ENCODE results near the gene EEF1A2.

Gene EEF1A2

DNA sequence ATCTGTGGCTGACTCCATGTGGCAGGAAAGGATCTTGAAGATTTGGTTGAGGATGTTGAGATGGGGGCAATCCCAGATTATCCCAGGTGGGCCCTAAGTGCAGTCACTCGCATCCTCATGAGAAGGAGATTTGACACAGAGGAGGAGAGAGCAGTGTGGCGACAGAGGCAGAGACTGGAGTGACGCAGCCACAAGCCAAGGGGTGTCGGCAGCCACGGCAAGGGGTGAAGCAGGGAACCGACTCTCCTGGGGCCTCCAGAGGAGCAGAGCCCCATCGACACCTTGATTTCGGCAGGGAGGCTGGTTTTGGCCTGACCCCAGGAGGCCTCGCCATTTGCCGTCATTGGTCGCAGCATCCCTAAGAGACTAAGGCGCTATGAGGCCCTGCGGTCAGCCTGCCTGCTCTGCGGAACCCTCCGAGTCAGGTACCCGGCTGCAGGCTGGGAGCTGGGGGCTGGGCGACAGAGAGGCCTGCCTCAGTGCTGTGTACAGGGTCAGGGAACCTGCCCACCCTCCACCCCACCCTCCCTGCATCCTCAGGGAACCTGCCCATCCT, 12.5 kb downstream of the EEF1A2 start:
- no peak for TF ChIP-seq RAD21 (IDR thresholded peaks at IDR 0.05; ENCODE audit: low read depth)
- TF ChIP-seq ZBTB7A (IDR thresholded peaks at IDR 0.05; ENCODE audit: low read depth): no peak
- no peak for TF ChIP-seq FOXM1 (IDR thresholded peaks at IDR 0.05; ENCODE audit: borderline replicate concordance, low read depth)
- no peak for TF ChIP-seq TAF1 (IDR thresholded peaks at IDR 0.05; ENCODE audit: low read depth)
- no peak for TF ChIP-seq CEBPB (IDR thresholded peaks at IDR 0.05)
- TF ChIP-seq EP300 (IDR thresholded peaks at IDR 0.05; ENCODE audit: borderline replicate concordance): no peak
- TF ChIP-seq, protein P1, sequence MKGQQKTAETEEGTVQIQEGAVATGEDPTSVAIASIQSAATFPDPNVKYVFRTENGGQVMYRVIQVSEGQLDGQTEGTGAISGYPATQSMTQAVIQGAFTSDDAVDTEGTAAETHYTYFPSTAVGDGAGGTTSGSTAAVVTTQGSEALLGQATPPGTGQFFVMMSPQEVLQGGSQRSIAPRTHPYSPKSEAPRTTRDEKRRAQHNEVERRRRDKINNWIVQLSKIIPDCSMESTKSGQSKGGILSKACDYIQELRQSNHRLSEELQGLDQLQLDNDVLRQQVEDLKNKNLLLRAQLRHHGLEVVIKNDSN (IDR thresholded peaks at IDR 0.05): no peak

DNA sequence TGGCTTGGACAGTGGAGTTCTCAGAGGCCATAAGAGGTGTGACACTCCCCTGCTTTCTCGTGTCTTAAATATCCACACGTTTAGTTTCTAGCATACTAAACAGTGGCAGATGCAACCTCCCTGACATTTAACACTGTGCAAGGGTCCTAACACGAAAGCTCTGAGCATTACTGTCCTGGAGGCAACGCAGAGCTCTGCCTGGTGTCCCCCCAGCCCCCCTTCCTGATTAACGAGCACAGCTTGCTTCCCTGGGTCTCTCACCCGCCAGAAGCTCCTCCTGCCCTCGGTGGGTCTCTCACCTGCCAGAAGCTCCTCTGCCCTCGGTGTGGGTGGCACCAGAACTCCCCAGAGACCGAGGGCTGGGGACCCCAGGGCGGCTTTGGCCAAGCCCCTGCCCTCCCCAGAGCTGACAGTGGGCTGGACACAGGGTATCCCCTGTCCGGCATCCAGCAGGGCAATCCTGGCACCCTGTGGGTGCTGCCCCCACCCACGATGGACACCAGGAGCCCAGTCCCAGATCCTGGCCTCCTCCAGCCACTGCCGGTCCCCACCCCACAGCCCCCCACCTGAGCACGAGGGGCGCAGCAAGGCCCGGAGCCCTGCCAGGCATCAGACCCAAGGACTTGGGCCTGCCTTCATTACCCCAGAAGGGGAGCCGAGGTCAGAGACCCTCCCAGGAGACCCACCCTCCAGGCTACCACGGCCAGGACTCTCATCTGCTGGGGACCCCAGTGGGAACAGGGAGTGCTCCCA, 14.1 kb downstream of the EEF1A2 start:
- TF ChIP-seq EGR1 (IDR thresholded peaks at IDR 0.05) (no peak), TAF1 (IDR thresholded peaks at IDR 0.05; ENCODE audit: low read depth) (no peak), CEBPB (IDR thresholded peaks at IDR 0.05) (no peak), NFIC (IDR thresholded peaks at IDR 0.05) (no peak), TCF12 (IDR thresholded peaks at IDR 0.05; ENCODE audit: low read depth) (no peak), FOXM1 (IDR thresholded peaks at IDR 0.05; ENCODE audit: borderline replicate concordance, low read depth) (no peak), YY1 (IDR thresholded peaks at IDR 0.05; ENCODE audit: low read depth) (no peak), ZBTB7A (IDR thresholded peaks at IDR 0.05; ENCODE audit: low read depth) (no peak), RAD21 (IDR thresholded peaks at IDR 0.05; ENCODE audit: low read depth) (no peak), CREB1 (IDR thresholded peaks at IDR 0.05; ENCODE audit: low read depth) (no peak), TEAD4 (IDR thresholded peaks at IDR 0.05) (no peak)
- TF ChIP-seq, protein P1 (IDR thresholded peaks at IDR 0.05): no peak
- TF ChIP-seq, protein P2, sequence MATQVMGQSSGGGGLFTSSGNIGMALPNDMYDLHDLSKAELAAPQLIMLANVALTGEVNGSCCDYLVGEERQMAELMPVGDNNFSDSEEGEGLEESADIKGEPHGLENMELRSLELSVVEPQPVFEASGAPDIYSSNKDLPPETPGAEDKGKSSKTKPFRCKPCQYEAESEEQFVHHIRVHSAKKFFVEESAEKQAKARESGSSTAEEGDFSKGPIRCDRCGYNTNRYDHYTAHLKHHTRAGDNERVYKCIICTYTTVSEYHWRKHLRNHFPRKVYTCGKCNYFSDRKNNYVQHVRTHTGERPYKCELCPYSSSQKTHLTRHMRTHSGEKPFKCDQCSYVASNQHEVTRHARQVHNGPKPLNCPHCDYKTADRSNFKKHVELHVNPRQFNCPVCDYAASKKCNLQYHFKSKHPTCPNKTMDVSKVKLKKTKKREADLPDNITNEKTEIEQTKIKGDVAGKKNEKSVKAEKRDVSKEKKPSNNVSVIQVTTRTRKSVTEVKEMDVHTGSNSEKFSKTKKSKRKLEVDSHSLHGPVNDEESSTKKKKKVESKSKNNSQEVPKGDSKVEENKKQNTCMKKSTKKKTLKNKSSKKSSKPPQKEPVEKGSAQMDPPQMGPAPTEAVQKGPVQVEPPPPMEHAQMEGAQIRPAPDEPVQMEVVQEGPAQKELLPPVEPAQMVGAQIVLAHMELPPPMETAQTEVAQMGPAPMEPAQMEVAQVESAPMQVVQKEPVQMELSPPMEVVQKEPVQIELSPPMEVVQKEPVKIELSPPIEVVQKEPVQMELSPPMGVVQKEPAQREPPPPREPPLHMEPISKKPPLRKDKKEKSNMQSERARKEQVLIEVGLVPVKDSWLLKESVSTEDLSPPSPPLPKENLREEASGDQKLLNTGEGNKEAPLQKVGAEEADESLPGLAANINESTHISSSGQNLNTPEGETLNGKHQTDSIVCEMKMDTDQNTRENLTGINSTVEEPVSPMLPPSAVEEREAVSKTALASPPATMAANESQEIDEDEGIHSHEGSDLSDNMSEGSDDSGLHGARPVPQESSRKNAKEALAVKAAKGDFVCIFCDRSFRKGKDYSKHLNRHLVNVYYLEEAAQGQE (IDR thresholded peaks at IDR 0.05; ENCODE audit: low read depth): no peak
- TF ChIP-seq, protein P3, sequence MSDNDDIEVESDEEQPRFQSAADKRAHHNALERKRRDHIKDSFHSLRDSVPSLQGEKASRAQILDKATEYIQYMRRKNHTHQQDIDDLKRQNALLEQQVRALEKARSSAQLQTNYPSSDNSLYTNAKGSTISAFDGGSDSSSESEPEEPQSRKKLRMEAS (IDR thresholded peaks at IDR 0.05): no peak

DNA sequence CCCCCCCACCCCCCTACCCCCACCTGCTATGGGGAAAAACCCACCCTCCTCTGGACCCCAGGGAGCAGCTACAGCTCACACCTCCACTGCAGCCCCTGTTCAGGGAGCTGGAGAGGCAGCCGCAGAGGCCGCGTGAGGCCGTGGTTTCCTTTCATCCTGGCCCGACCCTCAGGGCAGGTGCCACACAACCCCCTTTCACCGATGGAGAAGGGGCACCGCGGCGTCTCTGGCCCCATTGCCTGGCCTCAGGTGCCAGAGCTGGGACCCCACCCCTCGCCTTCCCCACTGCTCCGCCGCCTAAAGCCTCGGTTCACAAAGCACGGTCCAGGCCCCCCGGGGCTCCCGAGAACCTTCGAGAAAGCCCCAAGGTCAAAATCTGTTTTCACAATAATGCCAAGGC, 14.6 kb downstream of the EEF1A2 start:
- no peak for TF ChIP-seq EP300 (IDR thresholded peaks at IDR 0.05; ENCODE audit: borderline replicate concordance)

DNA sequence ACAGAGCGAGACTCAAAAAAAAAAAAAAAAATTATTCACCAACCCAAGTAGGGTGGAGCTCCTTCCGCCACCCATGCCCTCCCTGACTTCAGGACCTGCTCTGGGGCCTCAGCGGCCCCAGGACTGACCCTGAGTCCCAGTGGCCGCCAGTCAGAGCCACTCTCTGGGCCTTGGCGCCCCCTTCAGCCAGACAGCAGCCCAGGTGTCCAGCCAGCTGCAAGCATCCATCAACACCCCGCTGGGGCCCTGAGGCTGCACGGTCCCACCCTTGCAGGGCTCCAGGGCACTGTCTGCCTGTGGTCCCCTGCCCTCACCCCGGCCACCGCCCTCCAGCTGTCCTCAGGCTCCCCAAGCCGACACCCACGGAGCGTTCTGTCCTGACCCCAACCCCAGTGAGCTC, 15.0 kb downstream of the EEF1A2 start:
- TF ChIP-seq FOXM1 (IDR thresholded peaks at IDR 0.05; ENCODE audit: borderline replicate concordance, low read depth) (no peak), RAD21 (IDR thresholded peaks at IDR 0.05; ENCODE audit: low read depth) (peak; percentile 26; the same call in 1 of the 2 replicates)

DNA sequence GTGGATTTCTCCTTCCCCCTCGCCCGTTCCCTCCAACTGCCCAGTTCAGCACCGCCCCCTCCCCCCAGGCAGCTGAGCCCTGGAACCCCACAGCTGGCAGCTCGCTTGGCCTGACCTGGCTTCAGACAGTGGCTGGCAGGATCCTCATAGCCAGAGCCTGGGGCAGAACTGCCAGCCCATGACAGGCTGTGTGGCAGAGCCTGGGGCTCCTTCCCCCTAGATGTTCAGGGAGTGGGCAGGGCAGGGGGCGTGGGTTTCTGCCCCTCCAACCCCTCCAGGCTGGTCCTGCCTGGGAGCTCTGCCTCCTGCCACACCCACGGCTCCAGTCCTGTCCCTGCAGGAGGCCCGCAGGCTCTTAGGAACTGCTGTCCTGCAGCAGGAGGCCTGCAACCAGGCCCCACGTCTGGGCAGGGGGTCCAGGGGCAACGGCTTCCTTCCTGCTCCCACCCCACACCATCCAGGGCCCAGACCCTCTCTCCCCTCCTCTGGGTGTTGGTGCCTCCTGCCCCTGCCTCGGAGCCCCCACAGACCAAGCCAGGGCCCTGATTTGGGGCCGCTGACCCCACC, 16.8 kb downstream of the EEF1A2 start:
- TF ChIP-seq NFIC (IDR thresholded peaks at IDR 0.05) (no peak), EP300 (IDR thresholded peaks at IDR 0.05; ENCODE audit: borderline replicate concordance) (no peak), ZBTB7A (IDR thresholded peaks at IDR 0.05; ENCODE audit: low read depth) (no peak), CEBPB (IDR thresholded peaks at IDR 0.05) (no peak), TAF1 (IDR thresholded peaks at IDR 0.05; ENCODE audit: low read depth) (no peak), RAD21 (IDR thresholded peaks at IDR 0.05; ENCODE audit: low read depth) (no peak)
- TF ChIP-seq, protein P2 (IDR thresholded peaks at IDR 0.05; ENCODE audit: low read depth): no peak

DNA sequence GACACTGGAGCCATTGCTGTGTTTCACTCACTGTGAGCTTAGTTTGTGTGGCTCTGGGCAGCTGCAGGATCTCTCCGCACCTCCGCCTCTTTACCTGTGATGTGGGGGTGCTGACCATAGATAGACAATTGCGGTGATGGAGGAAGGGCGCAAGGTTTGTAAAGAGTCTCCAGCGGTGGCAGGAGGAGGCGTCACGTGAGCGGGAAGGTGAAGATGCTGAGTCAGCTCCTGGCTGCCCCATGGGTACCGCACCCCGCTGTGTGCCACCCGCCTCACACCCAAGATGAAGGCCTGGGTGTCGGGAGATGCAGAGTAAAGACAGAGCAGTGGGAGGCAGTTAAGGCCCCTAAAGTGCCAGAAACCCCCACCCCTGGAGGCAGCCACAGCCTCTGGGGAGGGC, 17.4 kb downstream of the EEF1A2 start:
- TF ChIP-seq, protein P3 (IDR thresholded peaks at IDR 0.05): 0 out of 2 replicates have a peak, but pooled peaks have one; percentile 23
- TF ChIP-seq ZBTB7A (IDR thresholded peaks at IDR 0.05; ENCODE audit: low read depth): no peak
- TF ChIP-seq, protein P1 (IDR thresholded peaks at IDR 0.05): peak; percentile 89
